HG03378 (cell line): Measurements from ENCODE around the gene PKHD1.
"Not testable (repeated sequence)": the region's sequence is repeated elsewhere in the genome, so short reads cannot be mapped to it uniquely, and the experiment has no call there.

Experiments
- ATAC-seq: cut with Tn5 transposase; IDR thresholded peaks from one replicate; pipeline ENCODE4 v1.9.1; 2021; ENCODE audit warnings: mild to moderate bottlenecking, moderate library complexity; ENCODE audit not compliant: unreplicated experiment

The PKHD1 gene

GRCh38 chr6:51930602-51931001 is 156.8 kb downstream of the PKHD1 start:
- ATAC-seq: no peak

GRCh38 chr6:51929934-51930574 is 157.4 kb downstream of the PKHD1 start:
- ATAC-seq: no peak

GRCh38 chr6:51928320-51928719 is 159.1 kb downstream of the PKHD1 start:
- ATAC-seq: peak; percentile 94

- ATAC-seq: no peak
These were observed 160.0 kb downstream of the PKHD1 start for GRCh38 chr6:51927450-51927849.

GRCh38 chr6:51926125-51926524 is 161.3 kb downstream of the PKHD1 start:
- ATAC-seq: no peak

GRCh38 chr6:51922479-51922878 is 164.9 kb downstream of the PKHD1 start:
- not testable (repeated sequence) for ATAC-seq

GRCh38 chr6:51918347-51918746 is 169.1 kb downstream of the PKHD1 start:
- ATAC-seq: not testable (repeated sequence)

GRCh38 chr6:51915098-51915497 is 172.3 kb downstream of the PKHD1 start:
- ATAC-seq: no peak

GRCh38 chr6:51913265-51913664 is 174.1 kb downstream of the PKHD1 start:
- no peak for ATAC-seq

- no peak for ATAC-seq
These were observed 176.6 kb downstream of the PKHD1 start for GRCh38 chr6:51910851-51911250.

GRCh38 chr6:51908243-51908642 is 179.2 kb downstream of the PKHD1 start:
- peak; percentile 50 for ATAC-seq

- peak; percentile 49 for ATAC-seq
These were observed 185.3 kb downstream of the PKHD1 start for GRCh38 chr6:51901766-51902764.

- no peak for ATAC-seq
These were observed 194.0 kb downstream of the PKHD1 start for GRCh38 chr6:51893366-51893765.

GRCh38 chr6:51892750-51893149 is 194.7 kb downstream of the PKHD1 start:
- no peak for ATAC-seq

- ATAC-seq: no peak
These were observed 195.1 kb downstream of the PKHD1 start for GRCh38 chr6:51892339-51892738.

GRCh38 chr6:51891784-51892183 is 195.6 kb downstream of the PKHD1 start:
- ATAC-seq: no peak

- no peak for ATAC-seq
These were observed 199.6 kb downstream of the PKHD1 start for GRCh38 chr6:51887859-51888258.

GRCh38 chr6:51885957-51886356 is 201.5 kb downstream of the PKHD1 start:
- no peak for ATAC-seq

GRCh38 chr6:51868591-51869355 is 218.6 kb downstream of the PKHD1 start:
- no peak for ATAC-seq

- no peak for ATAC-seq
These were observed 220.5 kb downstream of the PKHD1 start for GRCh38 chr6:51866867-51867266.

GRCh38 chr6:51865996-51866395 is 221.4 kb downstream of the PKHD1 start:
- no peak for ATAC-seq
